GM19452 (cell line): ENCODE measurements around the gene TWIST2.

Experiments used
- ATAC-seq: cut with Tn5 transposase; IDR thresholded peaks from one replicate; pipeline ENCODE4 v1.9.1; 2021; ENCODE audit not compliant: unreplicated experiment

The TWIST2 gene

DNA sequence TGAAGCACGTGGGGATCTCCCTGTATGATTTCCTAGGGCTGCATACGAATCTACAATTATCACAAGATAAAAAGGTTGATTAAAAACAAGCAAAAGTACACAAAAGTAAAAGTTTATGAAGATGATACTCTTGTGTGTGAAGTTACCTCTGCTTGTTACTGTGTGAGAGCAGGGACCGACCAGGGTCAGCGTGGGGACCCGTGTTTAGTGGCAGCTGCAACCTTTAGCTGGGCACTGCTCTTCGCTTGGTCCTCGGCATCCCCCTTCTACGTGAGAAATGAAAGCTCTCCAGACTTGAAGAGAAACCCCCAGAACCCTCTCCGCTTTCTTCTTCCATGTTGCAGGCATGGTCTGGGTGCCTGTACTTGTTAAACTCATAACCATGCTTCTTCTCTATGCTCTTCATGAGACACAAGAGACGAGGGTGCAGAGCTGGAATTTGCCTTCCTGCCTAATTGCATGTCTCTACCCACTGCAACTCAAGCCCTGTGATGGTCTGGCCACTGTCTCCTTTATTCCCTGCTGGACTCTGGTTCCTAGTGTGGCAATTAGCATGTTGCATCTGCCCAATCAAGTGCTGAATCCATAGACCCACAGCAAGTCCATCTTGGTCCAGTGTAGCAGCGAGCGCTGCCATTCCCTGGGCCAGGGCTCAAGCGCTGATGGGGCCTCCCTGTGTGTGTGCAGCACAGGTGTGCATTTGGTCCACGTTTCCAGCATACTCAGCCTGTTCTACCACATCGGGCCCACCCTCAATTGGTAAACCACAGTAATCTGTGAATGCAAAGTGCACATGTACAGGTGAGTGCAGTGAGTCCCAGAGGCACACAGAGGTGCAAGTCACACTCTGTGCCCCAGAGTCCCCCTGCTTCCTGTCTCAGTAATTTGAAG, 88.5 kb downstream of the TWIST2 start:
- ATAC-seq: no peak

- ATAC-seq: no peak
These were observed 90.1 kb downstream of the TWIST2 start for GRCh38 chr2:238938003-238938400.

GRCh38 chr2:238938401-238939055, 90.6 kb downstream of the TWIST2 start:
- no peak for ATAC-seq

GRCh38 chr2:238939074-238939473, 91.2 kb downstream of the TWIST2 start:
- no peak for ATAC-seq

DNA sequence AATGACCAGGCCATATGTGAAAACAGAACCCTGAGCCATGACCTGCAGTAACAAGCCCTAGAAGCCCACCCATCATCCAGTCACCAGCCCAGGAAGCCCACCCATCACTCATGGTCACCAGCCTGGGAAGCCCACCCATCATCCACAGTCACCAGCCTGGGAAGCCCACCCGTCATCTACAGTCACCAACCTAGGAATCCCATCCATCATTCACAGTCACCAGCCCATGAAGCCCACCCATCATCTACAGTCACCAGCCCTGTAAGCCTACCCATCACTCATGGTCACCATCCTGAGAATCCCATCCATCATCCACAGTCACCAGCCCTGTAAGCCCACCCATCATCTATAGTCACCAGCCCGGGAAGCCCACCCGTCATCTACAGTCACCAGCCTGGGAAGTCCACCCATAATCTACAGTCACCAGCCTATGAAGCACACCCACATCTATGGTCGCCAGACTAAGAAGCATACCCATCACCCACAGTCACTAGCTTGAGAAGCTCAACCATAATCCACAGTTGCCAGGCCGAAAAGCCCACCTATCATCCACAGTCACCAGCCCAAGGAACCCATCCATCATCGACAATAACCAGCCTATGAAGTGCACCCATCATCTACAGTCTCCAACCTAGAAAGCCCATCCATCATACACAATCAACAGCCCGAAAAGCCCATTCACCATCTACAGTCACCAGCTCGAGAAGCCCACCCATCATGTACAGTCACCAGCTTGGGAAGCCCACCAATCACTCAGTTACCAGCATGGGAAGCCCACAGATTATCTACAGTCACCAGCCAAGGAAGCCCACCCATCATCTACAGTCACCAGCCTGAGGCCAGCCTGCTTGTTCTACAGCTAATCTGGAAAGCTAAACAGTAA, 91.9 kb downstream of the TWIST2 start:
- ATAC-seq: no peak

- no peak for ATAC-seq
These were observed 92.9 kb downstream of the TWIST2 start for GRCh38 chr2:238940806-238941205.

DNA sequence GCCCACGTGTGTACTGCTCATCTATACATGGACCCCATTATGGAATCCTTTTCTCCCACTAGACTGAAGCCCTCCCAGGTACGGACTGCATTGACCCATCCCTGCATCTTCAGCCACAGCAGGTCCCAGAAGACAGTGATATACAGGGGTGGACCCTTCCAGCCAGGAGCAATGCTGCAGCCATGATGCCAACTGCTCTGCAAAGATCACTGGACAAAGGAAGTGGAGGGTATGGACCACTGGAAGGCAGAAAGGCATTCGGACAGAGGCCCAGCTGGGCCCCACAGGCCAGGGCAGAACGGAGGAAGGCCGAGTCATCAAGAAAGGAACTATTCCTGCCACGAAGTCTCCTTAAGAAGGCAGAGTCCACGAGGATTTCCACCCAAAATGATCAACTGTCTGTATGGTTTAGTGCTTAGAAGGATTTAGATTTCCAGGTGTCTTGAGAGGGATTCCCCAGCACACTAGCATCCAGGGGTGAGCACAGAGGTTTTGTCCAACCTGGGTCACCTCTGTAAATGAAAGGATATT, 93.4 kb downstream of the TWIST2 start:
- ATAC-seq: no peak

- no peak for ATAC-seq
These were observed 94.3 kb downstream of the TWIST2 start for GRCh38 chr2:238942080-238942725.

DNA sequence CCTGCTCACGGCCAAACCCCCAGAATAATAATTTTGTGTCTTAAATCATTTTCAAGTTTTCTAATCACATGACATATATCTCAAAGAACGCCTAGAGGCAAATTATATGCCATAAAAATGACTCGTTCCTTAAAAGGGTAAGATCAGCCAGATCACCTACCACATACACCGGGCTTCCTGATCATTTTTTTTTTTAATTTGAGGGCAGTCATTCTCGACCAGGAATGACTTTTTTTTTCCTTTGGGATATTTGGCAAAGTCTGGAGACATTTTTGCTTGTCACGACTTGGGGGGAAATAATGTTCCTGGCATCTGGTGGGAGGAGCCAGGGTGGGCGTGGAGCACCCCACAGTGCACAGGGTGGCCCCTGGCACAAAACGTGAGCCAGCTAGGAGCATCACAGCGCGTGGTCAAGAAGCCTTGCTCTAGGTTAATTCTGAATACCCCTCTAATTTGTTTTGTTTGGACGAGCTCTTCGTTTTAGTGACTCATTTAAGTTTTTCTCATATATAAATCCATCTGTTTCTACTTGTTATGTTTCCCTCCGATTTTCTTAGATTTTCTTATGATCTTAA, 94.9 kb downstream of the TWIST2 start:
- ATAC-seq: no peak

GRCh38 chr2:238943338-238944067, 95.6 kb downstream of the TWIST2 start:
- ATAC-seq: no peak

DNA sequence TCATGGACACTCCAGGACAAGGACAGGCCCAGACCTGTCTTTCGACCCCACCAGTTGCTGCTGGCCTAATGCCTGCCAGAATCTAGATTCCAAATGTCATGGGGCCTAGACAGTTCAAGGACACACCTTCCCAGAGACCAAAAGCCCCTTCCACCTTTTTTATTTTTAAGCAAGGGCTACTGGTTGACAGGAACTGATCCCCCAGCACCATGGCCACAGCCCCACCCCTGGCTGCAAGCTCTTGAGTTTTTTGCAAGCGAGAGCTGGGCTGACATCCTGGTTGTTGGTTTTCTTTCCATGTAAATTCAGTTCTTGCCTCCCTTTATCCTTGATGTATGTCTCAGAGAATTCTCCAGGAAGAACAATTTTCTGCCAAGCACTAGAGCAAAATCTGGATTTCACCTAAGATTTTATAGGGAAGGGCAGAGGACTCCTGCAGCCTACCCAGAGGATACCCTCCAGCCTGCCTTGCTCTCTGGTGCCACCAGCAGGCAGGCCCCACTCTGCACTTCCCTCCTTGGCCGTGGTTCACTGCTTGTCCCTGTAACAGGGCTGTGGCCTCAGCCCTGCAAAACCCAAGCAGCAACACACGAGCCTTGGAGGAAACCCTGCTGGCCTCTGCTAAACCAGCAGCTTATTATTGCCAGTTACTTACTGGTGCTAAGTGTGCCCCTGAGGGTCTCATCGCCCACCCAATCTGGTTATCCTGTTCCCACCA, 97.7 kb downstream of the TWIST2 start:
- no peak for ATAC-seq

DNA sequence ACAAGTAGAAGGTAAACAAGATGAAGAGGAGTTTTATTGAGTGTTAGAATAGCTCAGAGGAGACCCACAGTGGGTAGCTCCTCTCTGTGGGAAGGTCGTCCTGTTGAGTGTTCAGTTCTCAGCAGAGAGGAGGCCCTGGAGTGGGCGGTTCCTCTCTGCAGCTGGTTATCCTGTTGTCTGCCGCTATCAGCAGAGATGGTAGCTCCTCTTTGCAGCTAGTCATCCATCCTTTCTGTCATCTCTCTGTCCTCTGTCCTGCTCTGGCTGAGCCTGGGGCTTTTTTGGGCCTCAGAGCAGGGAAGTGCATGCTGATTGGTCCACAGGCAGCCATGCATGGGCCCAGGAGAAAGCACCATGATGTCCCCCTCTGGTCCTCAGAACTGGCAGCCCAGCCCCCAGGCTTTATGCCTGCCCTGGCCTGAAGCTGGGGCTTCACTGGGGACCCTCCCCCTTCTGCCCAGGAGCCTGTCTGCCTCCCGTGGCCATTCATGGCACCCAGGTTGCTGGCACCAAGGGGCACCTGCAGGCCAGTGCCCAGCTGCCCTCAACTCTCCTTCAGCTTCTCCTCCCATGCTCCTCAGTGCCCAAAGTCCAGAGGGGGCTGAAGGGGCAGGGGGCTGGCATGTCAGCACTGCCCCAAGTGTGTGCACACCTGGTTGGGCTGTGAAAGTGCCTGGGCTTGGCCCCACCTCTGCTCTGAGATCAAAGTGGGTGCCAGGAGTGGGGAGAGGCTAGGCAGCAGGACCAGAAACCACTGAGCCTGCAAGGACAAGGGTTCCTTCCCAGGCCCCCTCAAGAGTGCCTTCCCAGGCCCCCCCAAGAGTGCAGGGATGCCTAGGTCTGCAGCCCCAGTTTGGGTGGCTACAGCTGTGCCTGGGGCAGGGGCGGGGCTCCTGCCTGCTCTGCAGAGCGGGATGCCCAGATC, 98.7 kb downstream of the TWIST2 start:
- no peak for ATAC-seq

GRCh38 chr2:238947243-238947760, 99.4 kb downstream of the TWIST2 start:
- no peak for ATAC-seq

DNA sequence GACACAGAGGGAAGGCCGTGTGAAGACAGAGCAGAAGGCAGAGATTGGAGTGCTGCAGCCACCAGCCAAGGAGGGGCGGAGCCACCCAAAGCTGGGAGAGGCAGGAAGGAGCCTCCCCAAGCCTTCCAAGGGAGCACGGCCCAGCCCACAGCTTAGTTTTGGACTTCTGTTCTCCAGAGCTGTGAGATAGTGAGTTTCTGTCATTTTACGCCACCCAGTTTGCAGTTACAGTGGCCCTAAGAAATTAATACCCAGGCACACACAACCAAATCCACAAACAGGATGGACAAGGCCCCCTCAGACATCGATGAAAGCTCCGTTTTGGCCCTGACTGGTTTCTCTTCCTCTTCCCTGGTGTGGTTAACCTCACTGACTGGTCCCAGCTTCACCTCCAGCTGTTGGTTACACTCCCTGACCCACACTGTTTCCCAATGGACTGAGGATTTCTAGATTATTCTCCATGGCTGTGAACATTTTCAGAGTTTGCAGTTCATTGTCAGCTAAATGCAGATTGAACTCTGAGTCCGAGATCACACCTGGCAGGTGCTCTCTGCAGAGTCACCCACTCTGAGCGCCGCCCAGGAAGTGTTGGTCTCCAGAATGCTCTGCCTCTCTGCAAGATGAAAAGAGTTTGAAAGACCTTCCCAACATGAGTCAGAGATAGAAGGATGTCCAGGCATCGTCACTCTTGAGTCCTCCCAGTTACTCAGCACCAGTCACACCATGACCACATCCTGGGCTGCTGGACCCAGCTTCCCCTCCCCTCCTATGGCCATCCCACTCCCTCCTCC, 100.2 kb downstream of the TWIST2 start:
- no peak for ATAC-seq

GRCh38 chr2:238948765-238949641, 101.1 kb downstream of the TWIST2 start:
- no peak for ATAC-seq
